ENCODE results near the gene RBM8A.
A peak's percentile ranks its signal among the peaks of the same experiment; 100 is the strongest.

The RBM8A gene

GRCh38 chr1:145871994-145872924, 55.0 kb downstream of the RBM8A start:
- peak; percentile 67 for DNase-seq

Measured in hematopoietic multipotent progenitor cell treated with erythropoietin and hydrocortisone succinate and interleukin-3 and kit ligand, for 6 days (in vitro differentiated cells).